AG04450 (cell line): ENCODE data around the gene LAMC1. TPM values are rescaled to one million over a fixed set of nuclear protein-coding genes. Genes with fewer than 3 reads are reported as not detected.
A peak's percentile ranks its signal among the peaks of the same experiment; 100 is the strongest.

Experiments
- CTCF ChIA-PET: fragments of 300-600, 350-600 bp; formaldehyde crosslinking; extraction: SDS; loops from one replicate; lab custom pipeline; 2022; ENCODE audit warnings: antibody characterized with exemption, inconsistent platforms; lab: Charles Lee
- POLR2A ChIA-PET: fragments of 350-600 bp; formaldehyde crosslinking; extraction: SDS; loops from one replicate; lab custom pipeline; 2021; ENCODE audit warnings: antibody characterized with exemption, inconsistent platforms; lab: Yijun Ruan, JAX
- DNase-seq: peaks from one replicate; pipeline ENCODE4 v3.0.0-alpha.2; 2011; ENCODE audit warnings: low read depth, low spot score
- H3K27ac ChIP-seq: one replicate; pipeline ENCODE4 v1.5.1; 2012; ENCODE audit warnings: low read depth, low read length, control low read depth
- H3K27me3 ChIP-seq: one replicate; pipeline ENCODE4 v1.6.0; 2012; ENCODE audit warnings: low read length; ENCODE audit not compliant: control insufficient read depth, insufficient read depth
- H3K4me3 ChIP-seq: 2 replicates; pipeline ENCODE4 v1.5.1; 2011; ENCODE audit warnings: mild to moderate bottlenecking, low read depth, low read length, control low read depth
- H3K9me3 ChIP-seq: 2 replicates; pipeline ENCODE4 v1.5.1; 2012; ENCODE audit warnings: low read length; ENCODE audit not compliant: control insufficient read depth, insufficient read depth
- polyA plus RNA-seq: library from polyadenylated mRNA; depleted of rRNA; stranded (reverse); fragments of >200 nt; gene quantifications from 2 replicates; pipeline ENCODE4 v1.2.3, GENCODE V29; 2011
- TF ChIP-seq, protein P1 (sequence below): IDR thresholded peaks from 2 replicates; pipeline ENCODE4 v1.5.1; 2011; ENCODE audit warnings: low read depth, low read length, control low read depth, inconsistent platforms

LAMC1 gene
- polyA plus RNA-seq, 1 experiment: 348 TPM

DNA sequence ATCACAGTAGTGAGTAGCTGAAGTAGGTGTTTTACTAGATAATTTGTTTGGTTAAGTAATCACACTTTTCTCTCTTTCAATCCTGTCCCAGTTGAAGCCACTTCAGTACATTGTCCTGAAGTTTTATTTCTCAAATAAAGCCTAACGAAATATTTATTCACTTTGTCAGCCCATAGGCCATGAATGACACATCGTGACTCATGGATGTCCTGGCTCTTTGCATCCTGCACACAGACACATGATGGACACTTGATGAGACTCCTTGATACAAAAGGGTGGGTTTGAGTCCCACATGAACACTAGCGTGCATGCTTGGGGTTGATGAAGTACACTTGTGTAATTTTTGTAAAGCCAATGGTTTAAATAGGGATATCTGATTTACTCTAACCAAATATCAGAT is 140.1 kb downstream of the LAMC1 start:
- H3K27ac ChIP-seq: no peak overlapping the region
- ChIA-PET POLR2A (interaction anchor here (1.7 kb wide), 1 partner anchor 119 kb away, joined by 5 read pairs; no protein-coding TSS in a partner anchor), CTCF (interaction anchor here (0.6 to 1.2 kb wide), 2 partner anchors 66 to 72 kb away, joined by 4 read pairs; no protein-coding TSS in a partner anchor)
- H3K4me3 ChIP-seq: no peak overlapping the region
- TF ChIP-seq, protein P1, sequence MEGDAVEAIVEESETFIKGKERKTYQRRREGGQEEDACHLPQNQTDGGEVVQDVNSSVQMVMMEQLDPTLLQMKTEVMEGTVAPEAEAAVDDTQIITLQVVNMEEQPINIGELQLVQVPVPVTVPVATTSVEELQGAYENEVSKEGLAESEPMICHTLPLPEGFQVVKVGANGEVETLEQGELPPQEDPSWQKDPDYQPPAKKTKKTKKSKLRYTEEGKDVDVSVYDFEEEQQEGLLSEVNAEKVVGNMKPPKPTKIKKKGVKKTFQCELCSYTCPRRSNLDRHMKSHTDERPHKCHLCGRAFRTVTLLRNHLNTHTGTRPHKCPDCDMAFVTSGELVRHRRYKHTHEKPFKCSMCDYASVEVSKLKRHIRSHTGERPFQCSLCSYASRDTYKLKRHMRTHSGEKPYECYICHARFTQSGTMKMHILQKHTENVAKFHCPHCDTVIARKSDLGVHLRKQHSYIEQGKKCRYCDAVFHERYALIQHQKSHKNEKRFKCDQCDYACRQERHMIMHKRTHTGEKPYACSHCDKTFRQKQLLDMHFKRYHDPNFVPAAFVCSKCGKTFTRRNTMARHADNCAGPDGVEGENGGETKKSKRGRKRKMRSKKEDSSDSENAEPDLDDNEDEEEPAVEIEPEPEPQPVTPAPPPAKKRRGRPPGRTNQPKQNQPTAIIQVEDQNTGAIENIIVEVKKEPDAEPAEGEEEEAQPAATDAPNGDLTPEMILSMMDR: no peak
- peak; percentile 50 for DNase-seq
- H3K27me3 ChIP-seq: no peaks in the 10 kb centered on the region
- H3K9me3 ChIP-seq: peaks cover 3% of the 10 kb centered on the region; the same call in 1 of the 2 replicates

DNA sequence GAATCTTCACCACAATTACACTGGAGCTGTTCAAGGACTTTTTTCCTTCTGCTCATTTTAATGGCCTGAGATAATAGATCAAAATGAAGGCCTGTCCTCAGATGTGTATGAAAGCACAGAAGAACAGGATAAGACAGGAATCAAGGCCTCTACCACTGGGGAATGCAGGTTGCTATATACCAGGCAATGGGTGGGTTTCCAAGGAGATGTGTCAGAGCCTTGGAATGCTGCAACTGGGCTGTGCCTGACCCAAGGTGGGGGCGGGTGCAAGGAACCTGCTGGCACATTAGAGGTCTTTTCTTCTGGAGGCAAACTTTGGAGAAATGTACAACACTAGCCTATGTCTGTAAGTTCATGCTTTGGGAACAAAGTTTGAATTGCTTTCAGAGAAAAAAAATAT is 141.1 kb downstream of the LAMC1 start:
- DNase-seq: no peak
- CTCF ChIA-PET: interaction anchor here (1.2 kb wide), 1 partner anchor 71 kb away, joined by 4 read pairs; no protein-coding TSS in a partner anchor
- Histone ChIP-seq H3K9me3 (peaks cover 3% of the 10 kb centered on the region; the same call in 1 of the 2 replicates), H3K27me3 (no peaks in the 10 kb centered on the region), H3K27ac (no peak overlapping the region), H3K4me3 (no peak overlapping the region)
- TF ChIP-seq, protein P1: no peak
- POLR2A ChIA-PET: interaction anchor here (1.7 kb wide), 1 partner anchor 120 kb away, joined by 5 read pairs; no protein-coding TSS in a partner anchor

DNA sequence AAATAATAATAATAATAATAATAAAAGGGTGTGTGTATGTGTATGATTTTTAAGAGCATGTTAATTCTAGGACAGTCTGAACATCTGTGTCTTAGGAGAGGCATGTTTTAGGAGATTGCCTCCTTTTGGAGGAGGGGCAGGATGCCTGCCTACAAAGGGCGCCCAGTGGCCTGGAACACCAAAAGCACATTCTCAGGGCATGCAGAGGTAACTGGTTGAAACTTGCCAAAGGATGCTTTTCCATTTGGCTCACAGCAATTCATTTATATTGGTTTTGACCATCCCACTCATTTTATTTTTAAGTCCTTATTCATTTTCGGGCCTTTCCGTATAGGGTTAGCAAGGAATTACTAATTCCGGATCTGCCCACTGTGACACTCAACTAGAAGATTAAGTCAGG is 141.7 kb downstream of the LAMC1 start:
- TF ChIP-seq, protein P1: no peak
- ChIA-PET CTCF (no interaction called here), POLR2A (no interaction called here)
- no peak overlapping the region for H3K4me3 ChIP-seq
- no peaks in the 10 kb centered on the region for H3K27me3 ChIP-seq
- no peak overlapping the region for H3K27ac ChIP-seq
- H3K9me3 ChIP-seq: peaks cover 3% of the 10 kb centered on the region; the same call in 1 of the 2 replicates
- DNase-seq: no peak

DNA sequence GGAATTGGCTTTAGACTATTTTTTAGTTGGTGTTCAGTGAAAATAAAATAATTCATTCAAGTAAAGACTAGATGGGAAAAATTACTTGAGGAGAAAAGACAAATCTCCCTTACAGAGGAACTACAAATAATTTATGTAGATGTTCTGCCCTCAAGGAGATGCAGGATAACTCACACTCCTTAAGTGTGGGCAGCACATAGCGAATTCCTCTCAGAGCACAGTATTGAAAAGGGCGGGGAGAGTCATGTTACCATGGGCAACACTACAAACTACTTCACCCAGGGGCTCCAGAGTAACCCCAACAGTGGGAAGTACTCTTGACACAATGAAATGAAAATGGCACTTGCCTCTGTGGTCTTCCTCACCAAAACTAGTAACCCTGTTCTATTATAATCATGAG is 142.2 kb downstream of the LAMC1 start:
- no peak for DNase-seq

DNA sequence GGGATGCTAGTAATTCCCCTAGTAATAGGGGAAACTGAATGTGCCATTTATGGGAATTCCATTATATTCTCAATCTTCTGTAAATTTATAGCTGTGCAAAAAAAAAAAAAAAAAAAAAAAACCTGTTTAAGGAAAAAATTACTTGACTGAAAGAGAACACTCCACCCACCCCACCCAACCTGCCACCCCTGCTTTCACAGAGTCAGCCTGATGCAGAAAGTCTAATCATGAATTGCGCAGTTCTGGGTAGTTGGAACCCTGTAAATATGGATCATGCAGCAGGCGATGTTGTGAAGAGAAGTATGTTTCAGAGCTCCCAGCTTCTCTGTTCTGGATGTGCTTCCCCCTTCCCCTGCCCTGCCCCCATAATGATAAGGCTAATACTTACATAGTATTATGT is 143.2 kb downstream of the LAMC1 start:
- DNase-seq: no peak
- Histone ChIP-seq H3K27me3 (no peaks in the 10 kb centered on the region), H3K9me3 (no peaks in the 10 kb centered on the region), H3K27ac (no peak overlapping the region), H3K4me3 (no peak overlapping the region)
- ChIA-PET POLR2A (interaction anchor here (0.6 kb wide), 1 partner anchor 38 kb away, joined by 7 read pairs; no protein-coding TSS in a partner anchor), CTCF (interaction anchor here (1.6 kb wide), 1 partner anchor 69 kb away, joined by 7 read pairs; no protein-coding TSS in a partner anchor)
- TF ChIP-seq, protein P1: no peak

More for the DNA sequence above, 142.2 kb downstream of the LAMC1 start:
- no peaks in the 10 kb centered on the region for H3K27me3 ChIP-seq
- no peak overlapping the region for H3K27ac ChIP-seq
- ChIA-PET POLR2A (no interaction called here), CTCF (no interaction called here)
- peaks cover 1% of the 10 kb centered on the region; the same call in 1 of the 2 replicates for H3K9me3 ChIP-seq
- no peak overlapping the region for H3K4me3 ChIP-seq
- TF ChIP-seq, protein P1: no peak
